HG02840 (cell line): ENCODE data around the gene FLOT1.

Source experiments
- ATAC-seq: cut with Tn5 transposase; IDR thresholded peaks from one replicate; pipeline ENCODE4 v1.9.1; 2021; ENCODE audit warnings: mild to moderate bottlenecking, moderate library complexity, moderate number of reproducible peaks; ENCODE audit not compliant: unreplicated experiment, low FRiP score

Gene FLOT1

DNA sequence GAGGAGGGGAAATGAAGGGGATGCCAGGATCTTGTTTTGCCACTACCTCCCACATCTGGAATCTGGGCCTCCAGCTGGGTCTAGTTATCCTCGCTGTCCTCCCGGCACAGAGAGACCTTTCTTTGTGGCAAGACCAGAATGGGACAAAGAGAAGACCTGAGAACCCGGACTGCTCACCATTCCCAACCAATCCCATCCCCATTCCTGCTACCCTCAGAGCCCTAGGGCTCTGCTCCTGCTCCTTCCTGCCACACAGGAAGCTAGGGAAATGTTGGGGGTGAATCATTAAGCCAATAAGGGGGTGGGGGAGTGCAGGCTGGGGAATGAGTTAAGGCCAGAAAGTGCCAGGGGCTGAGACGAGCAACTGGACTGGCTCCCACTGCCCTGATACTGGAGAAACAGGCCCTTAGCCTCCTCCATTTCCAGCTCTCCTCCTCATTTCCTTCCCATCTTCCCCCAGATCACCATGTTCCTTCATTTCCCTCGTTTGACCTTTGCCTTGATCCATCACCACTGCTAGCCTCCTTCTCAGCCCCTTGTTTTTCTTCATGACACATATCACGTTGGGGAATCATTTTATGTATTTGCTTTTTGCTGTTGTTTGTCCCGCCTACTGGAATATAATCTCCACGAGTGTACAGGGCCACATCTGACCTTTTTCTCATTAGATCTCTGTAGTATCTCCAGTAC, 6.5 kb upstream of the FLOT1 start:
- ATAC-seq: no peak

DNA sequence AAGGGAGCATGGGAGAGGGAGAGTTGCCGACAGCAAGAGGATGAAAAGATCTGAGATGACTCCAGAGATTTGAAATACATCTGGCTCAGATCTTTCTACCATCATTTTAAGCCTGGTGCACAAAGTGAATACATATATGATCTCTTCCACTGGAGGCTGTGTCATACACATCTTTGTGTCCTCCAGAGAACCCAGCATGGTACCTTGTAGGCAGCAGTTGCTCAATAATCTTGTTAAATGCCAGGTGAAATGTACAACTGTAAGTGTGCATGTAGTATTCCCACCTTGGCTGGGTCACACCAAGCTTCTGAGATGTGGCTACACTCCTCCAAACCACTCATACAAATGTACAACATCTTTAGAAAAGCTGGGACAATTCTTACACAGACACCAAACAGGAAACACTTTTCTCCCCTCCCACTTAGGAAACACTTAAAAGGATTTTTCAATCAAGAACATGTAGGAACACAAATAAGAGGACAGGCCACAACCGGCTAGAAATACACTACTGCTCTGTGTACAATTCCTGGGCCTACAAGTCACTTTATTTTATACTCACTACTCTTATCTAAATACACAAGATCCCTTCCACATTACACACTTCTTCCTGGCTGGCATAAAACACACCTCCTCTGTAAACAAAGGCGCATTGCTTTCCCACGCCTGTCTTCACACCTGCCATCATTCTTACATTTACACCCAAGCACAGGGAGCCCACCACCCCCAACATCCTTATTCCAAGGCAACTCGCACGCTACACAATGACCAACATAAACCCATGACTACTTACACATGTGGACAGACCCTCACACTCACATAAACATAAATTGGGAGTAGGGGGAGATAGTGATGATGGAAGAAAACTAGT, 5.6 kb upstream of the FLOT1 start:
- no peak for ATAC-seq

DNA sequence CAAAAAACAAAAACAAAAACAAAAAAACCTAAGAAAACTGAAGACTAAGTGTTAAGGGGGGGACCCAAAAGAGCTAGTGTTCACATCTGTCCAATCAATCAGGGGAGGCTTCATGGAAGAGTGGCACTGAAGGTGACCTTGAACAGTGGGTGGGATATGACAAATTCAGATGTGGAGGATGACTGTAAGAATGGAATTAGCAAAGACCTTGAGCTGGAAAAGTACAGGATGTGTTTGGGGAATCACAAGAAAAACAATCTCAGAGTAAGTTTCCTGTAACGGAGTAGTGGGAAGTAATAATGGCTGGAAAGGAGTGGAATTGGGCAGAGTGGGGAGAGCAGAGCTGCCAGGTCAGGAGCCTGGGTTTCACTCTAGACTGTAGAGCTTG, 4.8 kb upstream of the FLOT1 start:
- no peak for ATAC-seq

DNA sequence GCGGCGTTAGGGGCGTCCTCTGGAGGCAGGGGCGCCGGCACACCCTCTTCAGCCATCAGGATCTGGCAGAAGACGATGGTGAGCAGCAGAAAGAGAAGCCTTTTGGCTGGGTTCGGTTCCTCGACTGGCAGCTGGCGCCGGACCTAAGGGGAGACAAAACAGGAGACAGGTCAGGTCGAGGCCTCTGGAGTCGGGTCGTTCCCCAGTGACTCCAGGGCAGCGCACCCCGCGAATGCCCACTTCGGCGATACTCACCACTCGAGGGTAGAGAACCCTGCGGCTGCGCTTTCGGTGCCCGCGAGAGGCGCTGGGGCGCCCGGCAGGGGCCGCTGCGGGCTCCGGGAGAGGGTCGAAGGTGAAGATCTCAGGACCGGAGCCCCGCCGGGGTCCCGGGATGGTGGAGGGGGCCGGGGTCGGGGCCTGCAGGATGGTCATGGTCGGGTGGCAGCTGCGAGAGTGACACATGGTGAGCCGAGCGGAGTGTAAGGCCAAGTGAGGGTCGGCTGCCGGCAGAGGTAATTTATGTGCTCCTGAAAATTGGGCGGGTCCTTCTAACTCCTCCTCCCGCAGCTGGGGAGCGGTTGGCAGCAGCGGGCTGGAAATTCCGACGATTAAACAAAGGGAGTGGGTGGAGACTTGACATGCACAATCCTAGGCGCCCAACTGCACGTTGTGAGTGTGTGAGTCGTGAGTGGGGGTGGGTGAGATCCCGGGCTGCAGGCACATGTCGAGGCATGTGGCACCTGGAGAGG, 1.7 kb upstream of the FLOT1 start, which contains the start of gene IER3:
IER3 (minus strand) TSS at position 494 of the 752 bp plus-strand sequence; CDS start at position 465, 29 bp downstream.
- no peak for ATAC-seq

DNA sequence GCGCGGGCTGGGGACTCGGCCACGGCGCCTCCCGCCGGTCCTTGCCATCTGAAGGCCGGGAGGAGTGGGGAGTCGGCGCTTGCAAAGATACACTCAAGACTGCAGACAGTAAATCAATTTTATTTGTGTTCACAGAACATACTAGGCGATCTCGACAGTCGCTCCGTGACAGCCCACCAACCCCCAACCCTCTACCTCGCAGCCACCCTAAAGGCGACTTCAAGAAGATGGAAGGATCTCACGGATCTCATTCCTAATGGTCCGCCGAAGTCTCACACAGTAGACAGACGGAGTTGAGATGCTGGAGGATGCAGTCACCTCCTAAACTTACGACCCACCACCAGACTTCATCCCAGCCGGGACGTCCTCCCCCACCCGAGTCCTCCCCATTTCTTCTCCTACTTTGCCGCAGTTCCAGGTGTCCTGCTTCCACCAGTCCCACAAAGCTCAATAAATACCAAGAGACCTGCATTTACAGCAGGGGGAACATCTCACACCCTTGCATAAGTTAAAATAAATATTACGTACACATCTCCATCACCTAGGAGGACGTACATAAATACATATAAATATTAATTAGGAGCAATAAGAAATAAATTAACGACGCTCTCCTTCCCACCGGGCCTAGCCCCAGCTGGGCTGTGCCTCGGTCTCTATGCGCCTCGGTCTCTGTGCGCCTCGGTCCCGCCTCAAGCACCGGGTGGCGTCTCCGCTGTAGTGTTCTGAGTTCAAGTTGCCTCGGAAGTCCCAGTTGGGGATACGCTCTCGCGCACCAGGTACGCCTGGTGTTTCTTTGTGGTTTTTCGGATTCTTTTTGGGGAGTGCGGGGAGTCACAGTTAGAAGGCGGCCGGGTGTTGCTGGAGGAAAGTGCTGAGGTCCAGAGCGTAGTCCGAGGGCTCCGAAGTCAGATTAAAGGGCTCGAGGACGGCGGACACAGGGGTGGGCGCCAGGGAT, 889 bp upstream of the FLOT1 start:
- peak; percentile 22 for ATAC-seq

DNA sequence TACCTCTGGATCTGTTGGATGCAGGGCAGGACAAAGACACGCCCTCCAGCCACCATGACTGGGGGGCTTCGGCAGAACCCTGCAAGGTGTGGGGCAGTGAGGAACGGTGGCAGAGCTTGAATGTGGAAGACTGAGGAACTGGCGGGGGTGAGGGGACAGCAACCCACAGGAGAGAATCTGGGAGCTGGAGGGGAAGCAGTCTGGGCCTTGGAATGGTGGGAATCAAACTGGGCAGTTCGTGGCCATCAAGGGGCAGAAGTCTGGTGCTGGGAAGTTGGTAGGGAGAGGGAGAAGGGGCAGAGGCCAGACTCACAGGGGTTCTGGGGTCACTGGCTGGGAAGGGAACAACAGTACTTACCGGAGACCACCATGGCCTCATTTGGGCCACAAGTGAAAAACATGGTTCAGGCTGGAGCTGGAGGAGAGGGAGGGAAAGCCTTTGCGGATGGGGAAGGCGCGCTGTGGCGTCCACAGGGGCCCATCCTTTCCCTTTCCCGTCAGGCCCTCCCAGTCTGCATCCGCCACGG, 635 bp downstream of the FLOT1 start:
- ATAC-seq: no peak

DNA sequence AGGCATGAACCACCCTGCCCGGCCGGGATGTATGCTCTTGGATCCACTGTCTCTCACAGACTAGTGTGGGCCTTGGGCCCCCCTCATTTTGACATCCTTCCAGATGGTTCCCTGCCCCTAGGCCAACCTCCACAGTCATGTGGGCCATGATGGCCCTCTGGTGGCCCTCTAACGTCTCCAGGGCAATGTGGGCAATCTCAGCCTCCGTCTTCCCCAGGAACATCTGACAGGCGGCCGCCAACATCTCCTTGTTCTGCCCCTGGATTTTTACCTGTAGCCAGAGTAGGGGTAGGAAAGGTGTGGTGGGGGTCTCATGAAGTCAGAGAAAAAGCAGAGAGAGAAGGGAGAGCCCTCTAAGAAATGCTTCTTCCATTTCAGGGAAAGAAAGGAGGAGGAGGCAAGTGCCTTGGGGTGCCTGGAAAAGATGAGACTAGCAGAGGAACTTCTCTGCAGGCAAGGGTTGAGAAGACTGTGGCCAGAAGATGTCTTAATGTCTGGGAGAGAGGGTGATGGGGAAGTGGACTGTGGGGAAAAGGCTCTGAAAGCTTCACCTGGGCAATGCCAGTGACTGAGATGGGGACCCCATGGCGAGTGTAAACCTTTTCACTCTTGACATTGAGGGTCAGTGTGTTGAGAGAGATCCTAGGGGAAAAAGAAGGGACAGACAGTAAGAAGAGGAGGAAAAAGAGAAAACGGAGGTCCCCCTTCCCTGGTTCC, 1.3 kb downstream of the FLOT1 start:
- no peak for ATAC-seq

DNA sequence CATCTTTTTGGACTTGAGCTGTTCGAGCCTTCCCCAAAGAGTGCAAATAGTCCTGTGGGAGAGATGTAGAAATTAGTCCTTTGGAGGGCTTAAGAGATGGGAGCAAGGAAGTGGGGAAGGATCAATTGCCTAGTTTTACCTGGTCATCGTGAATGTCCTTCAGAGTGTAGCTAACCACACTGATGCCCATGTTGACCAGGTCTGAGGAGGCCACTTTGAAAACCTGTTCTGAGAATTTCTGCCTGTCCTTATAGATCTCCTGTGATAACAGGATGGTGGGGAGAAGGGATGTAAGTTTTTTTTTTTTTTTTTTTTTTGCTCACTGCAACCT, 2.0 kb downstream of the FLOT1 start:
- no peak for ATAC-seq

DNA sequence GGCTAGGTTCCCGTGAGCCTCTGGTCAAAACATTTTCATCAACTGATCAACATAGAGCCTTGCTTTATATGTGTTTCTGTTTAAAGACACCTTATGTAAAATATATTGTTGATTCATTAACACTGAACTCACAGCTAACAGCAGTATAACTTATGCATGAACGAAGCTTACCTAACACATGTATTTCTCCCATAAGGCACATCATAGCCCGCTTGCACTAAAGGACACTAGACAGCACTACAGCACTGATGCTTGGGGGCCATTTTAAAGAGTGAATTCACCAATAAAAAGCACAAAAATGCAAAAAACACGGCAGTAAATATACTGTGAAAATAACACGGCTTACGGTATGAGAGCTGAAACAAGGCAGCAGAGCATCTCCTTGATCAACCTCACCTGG, 4.0 kb downstream of the FLOT1 start:
- ATAC-seq: no peak

DNA sequence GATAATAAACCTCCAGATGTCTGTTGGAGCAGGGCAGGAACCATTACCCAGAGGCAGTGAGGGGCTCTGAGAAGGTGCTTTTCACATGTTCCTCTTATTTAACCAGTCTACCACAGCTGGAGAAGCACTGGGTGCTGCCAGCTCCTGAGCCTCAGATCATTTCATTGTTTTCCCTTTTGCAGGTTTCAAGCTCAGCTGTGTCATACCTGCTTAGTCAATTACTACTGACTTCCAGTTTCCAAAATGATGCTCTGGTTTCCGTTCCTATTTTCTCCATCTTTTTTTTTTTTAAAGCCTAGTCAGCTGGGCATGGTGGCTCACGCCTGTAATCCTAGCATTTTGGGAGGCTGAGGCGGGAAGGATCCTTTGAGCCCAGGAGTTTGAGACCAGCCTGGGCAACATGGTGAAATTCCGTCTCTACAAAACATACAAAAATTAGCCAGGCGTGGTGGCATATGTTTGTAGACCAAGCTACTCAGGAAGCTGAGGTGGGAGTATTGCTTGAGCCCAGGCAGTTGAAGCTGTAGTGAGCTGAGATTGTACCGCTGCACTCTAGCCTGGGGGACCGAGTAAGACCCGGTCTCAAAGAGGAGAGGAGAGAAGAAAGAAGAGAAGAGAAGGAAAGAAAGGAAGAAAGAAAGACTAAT, 6.7 kb downstream of the FLOT1 start:
- ATAC-seq: no peak

DNA sequence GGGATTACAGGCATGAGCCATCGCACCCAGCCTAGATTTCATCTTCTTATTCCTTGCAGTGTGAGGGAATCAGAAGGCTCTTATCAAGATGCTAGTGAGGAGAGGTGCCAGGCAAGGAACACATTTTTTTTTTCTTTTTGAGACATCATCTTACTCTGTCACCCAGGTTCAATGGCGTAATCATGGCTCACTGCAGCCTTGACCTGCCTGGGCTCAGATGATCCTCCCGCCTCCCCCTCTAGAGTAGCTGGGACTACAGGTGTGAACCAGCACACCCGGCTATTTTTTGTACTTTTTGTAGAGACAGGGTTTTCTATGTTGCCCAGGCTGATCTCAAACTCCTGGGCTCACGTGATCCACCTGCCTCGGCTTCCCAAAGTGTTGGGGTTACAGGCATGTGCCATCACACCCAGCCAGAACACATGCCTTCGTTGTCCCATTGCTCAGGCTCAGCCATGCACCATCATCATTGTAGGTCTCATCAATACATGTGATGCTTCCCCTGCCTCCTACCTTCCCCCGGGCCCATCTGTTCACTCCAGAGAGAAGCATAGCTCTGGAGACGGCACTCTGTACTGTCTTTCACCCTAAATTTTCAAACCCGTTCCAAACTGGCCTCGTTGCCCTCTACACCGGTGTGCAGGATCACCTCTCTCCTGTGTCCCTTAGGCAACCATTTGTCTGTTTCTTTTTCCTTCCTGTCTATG, 10.1 kb downstream of the FLOT1 start:
- no peak for ATAC-seq

DNA sequence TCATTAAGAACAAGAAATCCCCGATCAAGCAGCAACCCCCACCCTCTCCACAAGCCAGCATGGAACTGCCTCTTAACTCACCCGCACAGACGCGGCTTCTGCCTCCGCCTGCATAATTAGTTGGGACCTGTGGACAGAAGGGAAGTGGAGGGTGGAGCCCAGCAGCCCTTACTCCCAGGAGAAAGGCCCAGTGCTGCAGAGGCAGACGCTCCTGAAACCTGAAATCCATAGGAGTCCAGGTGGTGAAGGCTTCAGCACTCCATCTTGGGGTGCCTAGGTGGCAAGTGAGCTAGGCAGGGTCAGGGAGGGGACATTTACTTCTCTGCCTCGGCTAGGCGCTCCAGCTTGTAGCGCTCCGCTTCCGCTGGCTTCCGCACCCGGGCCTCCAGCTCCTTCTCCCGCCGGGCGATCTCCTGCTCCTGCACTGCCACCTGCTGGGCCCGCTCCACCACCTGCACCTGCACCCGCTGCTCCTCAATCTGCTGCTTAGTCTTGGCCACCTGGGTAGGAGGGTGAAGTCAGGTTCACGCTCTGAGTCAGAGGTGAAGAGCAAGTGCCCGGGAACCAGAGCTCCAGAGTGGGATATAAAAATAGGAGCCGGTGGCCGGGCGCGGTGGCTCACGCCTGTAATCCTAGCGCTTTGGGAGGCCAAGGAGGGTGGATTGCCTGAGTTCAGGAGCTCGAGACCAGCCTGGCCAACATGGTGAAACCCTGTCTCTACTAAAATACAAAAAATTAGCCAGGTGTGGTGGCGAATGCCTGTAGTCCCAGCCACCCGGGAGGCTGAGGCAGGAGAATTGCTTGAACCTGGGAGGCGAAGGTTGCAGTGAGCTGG, 11.7 kb downstream of the FLOT1 start:
- no peak for ATAC-seq

DNA sequence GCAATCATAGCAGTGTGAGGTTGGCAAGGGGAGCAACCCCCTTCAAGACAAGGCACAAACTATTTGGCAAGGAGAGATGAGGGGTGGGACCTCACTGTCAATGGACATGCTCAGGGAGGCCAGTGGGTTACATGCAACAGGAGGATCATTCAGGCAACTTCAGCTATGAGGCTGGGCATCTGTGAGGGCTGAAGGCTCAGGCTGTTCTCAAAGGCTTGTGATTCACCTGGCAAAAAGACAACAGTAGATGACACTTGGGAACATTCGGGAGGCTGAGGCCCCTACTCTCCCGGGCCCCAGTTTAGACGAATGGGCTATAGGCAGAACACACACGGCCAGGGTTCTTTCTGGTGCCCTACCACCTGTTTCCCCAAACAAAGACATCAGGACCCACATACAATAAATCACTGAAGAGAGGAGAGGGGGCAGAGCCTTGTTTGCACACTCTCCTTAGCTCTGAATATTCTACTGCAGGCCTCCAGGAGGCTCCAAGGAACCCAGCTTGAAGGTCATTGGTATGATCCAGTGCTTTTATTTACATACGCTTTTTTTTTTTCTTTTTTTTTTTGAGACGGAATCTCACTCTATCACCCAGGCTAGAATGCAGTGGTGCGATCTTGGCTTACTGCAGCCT, 14.4 kb downstream of the FLOT1 start:
- no peak for ATAC-seq

DNA sequence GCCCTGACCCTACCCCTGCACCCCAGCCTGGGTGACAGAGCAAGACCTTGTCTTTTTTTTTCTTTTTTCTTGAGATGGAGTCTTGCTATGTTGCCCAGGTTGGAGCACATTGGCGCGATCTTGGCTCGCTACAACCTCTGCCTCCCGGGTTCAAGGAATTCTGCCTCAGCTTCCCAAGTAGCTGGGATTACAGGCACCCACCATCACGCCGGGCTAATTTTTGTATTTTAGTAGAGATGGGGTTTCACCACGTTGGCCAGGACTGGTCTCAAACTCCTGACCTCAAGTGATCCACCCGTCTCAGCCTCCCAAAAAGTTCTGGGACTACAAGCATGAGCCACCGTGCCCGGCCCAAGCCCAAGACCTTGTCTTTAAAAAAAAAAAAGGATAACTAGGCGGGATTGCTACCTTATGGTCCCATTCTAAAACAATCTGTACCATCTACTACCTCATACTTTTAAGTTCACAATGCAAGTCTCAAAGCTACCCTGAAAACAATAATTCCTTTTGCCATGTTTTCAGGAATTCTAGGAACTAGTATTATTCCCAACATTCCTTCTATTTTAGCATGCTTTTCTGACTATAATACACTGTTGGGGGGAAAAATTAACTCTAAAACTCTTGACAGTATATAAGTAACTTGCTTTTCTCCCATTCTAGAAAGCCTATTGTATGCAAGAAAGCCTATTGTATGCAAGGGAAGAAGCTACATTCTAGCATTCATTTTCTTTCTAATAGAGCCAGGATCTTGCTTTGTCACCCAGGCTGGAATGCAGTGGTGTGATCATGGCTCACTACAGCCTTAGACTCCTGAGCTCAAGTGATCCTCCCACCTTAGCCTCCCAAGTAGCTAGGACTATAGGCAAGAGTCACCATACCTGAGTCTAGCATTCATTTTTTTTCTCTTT, 15.7 kb downstream of the FLOT1 start:
- ATAC-seq: no peak

DNA sequence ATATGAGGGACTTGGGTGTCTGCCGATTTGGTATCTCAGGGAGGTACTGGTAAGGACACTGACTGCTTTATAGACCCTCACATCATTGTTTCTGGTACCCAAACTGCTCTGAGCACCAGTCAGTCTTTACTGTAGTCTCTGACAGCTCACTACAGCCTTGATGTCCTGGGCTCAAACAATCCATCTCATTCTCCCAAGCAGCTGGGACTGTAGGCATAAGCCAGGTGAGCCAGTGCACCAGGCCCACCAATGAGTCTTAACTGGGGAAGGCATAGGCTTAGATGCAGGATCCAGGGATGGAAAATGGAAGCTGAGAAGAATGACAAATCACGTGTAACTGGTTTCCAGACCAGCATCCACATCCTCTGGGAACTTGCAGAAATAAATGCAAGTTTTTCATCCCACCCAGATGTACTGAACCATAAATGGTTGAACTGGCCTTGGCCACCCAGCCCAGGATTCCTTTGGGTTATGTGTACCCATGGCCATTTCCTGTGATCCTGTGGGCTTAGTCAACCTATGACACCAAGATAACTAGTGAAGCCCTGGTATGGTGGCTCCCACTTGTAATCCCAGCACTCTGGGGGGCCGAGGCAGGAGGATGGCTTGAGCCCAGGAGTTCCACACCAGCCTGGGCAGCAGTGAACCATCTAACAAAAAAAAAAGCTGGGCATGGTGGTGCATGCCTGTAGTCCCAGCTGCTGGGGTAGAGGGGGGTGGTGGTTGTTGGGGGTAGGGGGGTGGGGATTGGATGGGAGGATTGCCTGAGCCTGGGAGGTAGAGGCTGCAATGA, 16.6 kb downstream of the FLOT1 start:
- ATAC-seq: no peak
